Omental fat pad (tissue), 4 donors: ENCODE results near the gene RNFT2. TPM values are rescaled to one million over a fixed set of nuclear protein-coding genes. Genes with fewer than 3 reads are reported as not detected.

Source experiments
- ATAC-seq: fragments of 150-250 bp; one replicate; pipeline ENCODE4 v1.9.1; 2016; ENCODE audit warnings: mild to moderate bottlenecking, moderate library complexity; ENCODE audit not compliant: low FRiP score
- DNase-seq: peaks from one replicate; pipeline ENCODE4 v3.0.0-alpha.2; 2019; ENCODE audit warnings: low spot score
- total RNA-seq, 4 donors: library from RNA; depleted of rRNA; stranded (reverse); fragments of >200 nt; gene quantifications; one replicate each; pipeline ENCODE4 v1.1.0, GENCODE V29; 2016
- TF ChIP-seq, protein P1 (sequence below), 3 donors: fragments of 450-650 bp; IDR thresholded peaks; one replicate each; pipeline ENCODE4 v1.5.1; 2016 to 2017; ENCODE audit warnings: antibody characterized with exemption in 3 of 3, mild to moderate bottlenecking in 3 of 3, moderate library complexity in 2 of 3

The RNFT2 gene
- total RNA-seq, 4 donors from 2014 or later: 0.37 to 2.5 (median 0.98) TPM

DNA sequence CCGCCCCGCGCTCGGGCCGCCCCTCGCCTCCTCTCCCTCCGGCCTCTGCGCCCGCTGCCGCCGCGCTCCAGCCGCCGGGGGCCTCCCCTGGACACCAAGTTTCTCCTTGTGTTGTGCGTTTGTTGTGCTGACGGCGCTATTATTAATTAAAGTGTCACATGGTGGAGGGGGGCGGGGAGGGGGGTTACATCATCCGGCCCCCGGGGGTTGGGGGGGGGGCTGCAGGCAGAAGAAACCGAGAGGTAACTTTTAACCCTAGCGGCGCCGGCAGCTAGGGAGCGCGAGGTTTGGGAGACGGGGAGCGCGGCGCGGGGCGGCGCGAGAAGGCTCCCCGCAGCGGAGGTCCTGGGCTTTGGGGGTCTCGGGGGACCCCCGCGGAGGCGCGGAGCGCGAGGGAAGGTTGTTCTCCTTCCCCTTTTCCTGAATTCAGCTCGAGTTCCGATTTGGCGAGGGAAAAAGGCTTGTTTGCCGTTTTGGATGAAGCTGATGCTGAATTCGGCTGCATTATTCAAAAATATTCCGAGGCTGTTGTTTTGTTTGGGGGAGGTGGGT is 143.3 kb downstream of the RNFT2 start, which contains the start of gene HRK:
Gene HRK, minus strand, starts transcription at position 117 of the 552 bp plus-strand sequence. CDS start 134 bp downstream, outside the sequence.
- DNase-seq: no peak
- TF ChIP-seq, protein P1, sequence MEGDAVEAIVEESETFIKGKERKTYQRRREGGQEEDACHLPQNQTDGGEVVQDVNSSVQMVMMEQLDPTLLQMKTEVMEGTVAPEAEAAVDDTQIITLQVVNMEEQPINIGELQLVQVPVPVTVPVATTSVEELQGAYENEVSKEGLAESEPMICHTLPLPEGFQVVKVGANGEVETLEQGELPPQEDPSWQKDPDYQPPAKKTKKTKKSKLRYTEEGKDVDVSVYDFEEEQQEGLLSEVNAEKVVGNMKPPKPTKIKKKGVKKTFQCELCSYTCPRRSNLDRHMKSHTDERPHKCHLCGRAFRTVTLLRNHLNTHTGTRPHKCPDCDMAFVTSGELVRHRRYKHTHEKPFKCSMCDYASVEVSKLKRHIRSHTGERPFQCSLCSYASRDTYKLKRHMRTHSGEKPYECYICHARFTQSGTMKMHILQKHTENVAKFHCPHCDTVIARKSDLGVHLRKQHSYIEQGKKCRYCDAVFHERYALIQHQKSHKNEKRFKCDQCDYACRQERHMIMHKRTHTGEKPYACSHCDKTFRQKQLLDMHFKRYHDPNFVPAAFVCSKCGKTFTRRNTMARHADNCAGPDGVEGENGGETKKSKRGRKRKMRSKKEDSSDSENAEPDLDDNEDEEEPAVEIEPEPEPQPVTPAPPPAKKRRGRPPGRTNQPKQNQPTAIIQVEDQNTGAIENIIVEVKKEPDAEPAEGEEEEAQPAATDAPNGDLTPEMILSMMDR (IDR thresholded peaks at IDR 0.05): no peak
- ATAC-seq: no peak

DNA sequence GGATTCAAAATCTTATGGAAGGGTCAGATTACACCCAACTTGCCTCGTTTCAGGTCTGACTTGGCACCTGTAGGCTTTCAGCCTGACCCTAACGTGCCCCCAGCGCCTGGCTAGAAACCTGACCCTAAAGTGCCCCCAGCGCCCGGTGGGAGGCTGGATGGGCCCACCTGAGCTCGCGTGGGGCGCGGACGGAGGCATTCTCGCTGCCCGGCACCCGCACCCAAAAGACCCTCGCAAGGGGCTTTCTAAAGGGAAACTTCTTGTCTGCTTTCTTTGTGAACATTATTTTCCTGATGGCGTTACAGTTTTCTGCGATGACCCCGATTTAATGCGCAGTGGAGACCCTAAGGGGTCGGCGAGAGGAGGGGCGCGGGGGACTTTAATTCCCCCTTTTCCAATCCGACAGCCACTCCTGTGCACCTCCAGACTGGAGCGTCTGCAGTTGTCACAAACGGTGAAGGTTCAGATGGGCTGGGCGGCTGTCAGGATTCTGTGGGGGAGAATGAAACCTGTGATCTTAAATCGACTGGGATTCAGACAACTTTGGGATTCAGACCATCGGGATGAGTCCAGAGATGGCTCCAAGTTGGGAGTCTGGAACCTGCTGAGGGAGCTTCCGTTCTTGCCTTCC is 143.9 kb downstream of the RNFT2 start:
- TF ChIP-seq, protein P1 (IDR thresholded peaks at IDR 0.05): no peak
- DNase-seq (no peak), ATAC-seq (no peak)

DNA sequence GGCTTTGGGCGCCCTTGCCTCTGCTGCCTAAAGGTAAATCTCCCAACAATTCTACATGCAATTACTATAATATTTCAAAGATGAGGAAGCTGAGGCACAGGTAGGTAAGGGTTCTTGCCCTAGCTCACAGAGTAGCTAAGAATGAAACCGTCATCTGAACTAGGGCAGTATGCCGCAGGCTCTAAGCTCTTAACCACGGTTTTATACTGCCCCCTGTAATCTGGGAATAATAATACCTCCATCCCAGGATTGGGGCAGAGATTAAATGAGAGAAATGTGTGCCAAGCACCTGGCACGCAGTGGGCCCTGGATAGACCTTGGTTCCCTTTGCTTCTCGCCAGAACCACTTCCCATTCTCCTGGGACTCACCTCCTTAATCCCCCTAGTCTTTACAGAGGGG is 144.6 kb downstream of the RNFT2 start:
- DNase-seq (no peak), ATAC-seq (no peak)
- TF ChIP-seq, protein P1 (IDR thresholded peaks at IDR 0.05): no peak

DNA sequence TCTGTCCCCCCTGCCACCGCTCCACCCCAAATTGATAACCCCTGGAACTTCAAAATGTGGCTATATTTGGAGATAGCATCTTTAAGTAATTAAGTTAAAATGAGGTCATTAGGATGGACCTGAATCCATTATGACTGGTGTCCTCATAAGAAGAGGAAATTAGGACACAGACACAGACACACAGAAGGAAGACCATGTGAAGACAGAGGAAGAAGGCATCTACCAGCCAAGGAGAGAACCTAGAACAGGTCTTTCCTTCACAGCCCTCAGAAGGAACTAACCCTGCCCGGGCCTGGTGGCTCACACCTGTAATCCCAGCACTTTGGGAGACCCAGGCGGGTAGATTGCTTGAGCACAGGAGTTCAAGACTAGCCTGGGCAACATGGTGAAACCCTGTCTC is 146.8 kb downstream of the RNFT2 start:
- ATAC-seq (no peak), DNase-seq (no peak)
- TF ChIP-seq, protein P1 (IDR thresholded peaks at IDR 0.05): no peak

DNA sequence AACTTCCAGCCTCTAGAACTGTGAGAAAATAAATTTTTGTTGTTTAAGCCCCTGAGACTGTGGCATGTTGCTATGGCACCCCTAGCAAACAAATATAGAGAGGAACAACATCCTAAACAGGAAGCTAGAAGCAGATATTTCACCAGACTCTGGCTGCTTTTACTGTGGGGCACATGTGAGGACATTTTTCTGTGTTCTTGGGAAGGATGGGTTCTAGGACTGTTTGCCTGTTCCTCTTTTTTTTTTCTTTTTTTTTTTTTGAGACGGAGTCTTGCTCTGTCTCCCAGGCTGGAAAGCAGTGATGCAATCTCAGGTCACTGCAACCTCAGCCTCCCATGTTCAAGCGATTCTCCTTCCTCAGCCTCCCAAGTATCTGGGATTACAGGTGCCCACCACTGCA is 147.4 kb downstream of the RNFT2 start:
- no peak for ATAC-seq

DNA sequence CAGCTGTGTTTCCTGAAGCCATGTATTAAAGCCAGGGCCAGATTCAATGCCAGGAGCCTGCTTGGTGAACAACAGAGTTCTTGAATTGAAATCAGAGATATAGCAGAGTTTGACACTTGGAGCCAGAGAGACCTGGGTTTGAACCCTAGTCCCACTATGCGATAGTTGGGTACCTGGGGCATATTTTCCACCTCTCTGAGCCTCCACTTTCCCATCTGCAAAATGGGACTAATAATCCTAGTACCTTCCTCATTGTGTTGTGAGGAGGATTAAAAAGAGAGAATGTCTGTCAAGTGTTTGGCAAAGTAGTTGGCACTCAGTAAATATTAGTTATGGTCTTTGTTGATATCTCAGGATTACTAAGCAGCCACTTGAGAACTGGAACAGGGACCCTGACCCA is 149.1 kb downstream of the RNFT2 start:
- TF ChIP-seq, protein P1 (IDR thresholded peaks at IDR 0.05): no peak
- DNase-seq: no peak
- ATAC-seq: no peak

More for the DNA sequence above, 147.4 kb downstream of the RNFT2 start:
- DNase-seq: no peak
- TF ChIP-seq, protein P1 (IDR thresholded peaks at IDR 0.05): no peak

DNA sequence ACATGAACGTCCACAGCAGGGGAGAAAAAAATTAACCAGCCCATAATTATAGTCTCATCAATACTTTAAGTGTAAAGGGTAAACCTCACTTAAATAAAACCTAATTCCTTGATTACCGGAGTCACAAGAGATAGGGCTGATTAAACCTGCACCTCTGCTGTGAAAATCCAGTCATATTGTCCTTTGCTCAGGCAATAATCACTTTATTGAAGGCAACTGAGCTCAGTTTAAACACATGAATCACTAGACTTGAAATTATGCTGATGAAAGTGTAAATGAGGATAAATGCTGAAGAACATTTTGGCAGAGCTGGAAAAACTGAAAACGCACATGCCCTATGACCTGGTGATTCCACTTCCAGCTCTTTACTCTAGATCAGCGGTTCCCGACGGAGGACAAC is 149.8 kb downstream of the RNFT2 start:
- DNase-seq (no peak), ATAC-seq (no peak)
- TF ChIP-seq, protein P1 (IDR thresholded peaks at IDR 0.05): no peak
